ENCODE measurements around the gene CA10. TPM values are rescaled to one million over a fixed set of nuclear protein-coding genes. Genes with fewer than 3 reads are reported as not detected.

Gene CA10
- total and polyA plus RNA-seq, 2 of the 4 experiments (the other 2 are of a cell fraction) = not detected

DNA sequence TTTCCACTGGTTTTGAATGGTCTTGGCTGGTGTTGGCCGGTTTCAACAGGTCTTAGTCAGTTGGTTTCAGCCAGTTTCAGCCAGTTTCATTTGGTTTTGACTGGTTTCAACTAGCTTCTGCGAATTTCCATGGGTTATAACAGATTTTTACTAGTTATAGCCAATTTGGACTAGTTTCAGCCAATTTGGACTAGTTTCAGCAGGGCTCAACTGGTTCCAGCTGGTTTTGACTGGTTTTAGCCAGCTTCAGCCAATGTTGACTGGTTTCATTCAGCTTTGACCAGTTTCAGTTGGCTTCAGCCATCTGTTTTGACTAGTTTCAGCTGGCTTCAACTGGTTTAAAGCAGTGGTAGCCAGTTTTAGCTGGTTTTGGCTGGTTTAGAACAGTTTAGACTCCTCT lies 465.6 kb downstream of the CA10 start:
- Histone ChIP-seq H3K4me2 (ENCODE audit: low read depth, low read length) (no peak overlapping the region), H3K9me3 (ENCODE audit: control insufficient read depth, insufficient read depth, low read length) (peaks cover 11% of the 10 kb centered on the region), H3K36me3 (ENCODE audit: control insufficient read depth, insufficient read depth, low read length) (no peaks in the 10 kb centered on the region), H3K79me1 (ENCODE audit: low read depth in 1 of 2, low read length in 2 of 2) (no peaks in the 10 kb centered on the region), H4K20me1 (ENCODE audit: insufficient read depth, low read length) (no peaks in the 10 kb centered on the region), H3K23ac (ENCODE audit: low read depth, low read length) (no peak overlapping the region), H4K5ac (ENCODE audit: low read depth, low read length) (no peak overlapping the region), H3K56ac (ENCODE audit: extremely low read depth, insufficient read depth, low read length) (no peak overlapping the region), H3K4ac (ENCODE audit: low read depth, low read length) (no peak overlapping the region), H2BK5ac (ENCODE audit: low read depth, low read length, poor library complexity, severe bottlenecking) (no peak overlapping the region), H2AK9ac (replicated peaks; ENCODE audit: low read depth, low read length, poor library complexity) (no peak overlapping the region), H4K91ac (ENCODE audit: insufficient read depth, low read depth, low read length) (no peak overlapping the region), H3K9ac (ENCODE audit: low read depth, low read length) (no peak overlapping the region), H3K27ac (ENCODE audit: insufficient read depth, low read length) (no peak overlapping the region), H2AK5ac (ENCODE audit: low read depth, low read length) (no peak overlapping the region), H2AFZ (replicated peaks; ENCODE audit: low read length, poor library complexity) (no peak overlapping the region), H3K27me3 (ENCODE audit: control insufficient read depth, insufficient read depth, low read length) (no peaks in the 10 kb centered on the region), H3K14ac (replicated peaks; ENCODE audit: low read depth, low read length) (no peak overlapping the region), H3K4me1 (ENCODE audit: control insufficient read depth, insufficient read depth, low read length) (no peaks in the 10 kb centered on the region), H3K18ac (ENCODE audit: low read depth, low read length) (no peak overlapping the region), H4K8ac (ENCODE audit: low read depth in 2 of 2, low read length in 2 of 2) (no peak overlapping the region), H2BK20ac (ENCODE audit: low read depth, low read length) (no peak overlapping the region), H3K9me1 (ENCODE audit: insufficient read depth, low read length) (no peaks in the 10 kb centered on the region), H3K4me3 (ENCODE audit: insufficient read depth, low read depth, low read length) (no peak overlapping the region), H2BK15ac (ENCODE audit: low read depth, low read length) (no peak overlapping the region), H2BK120ac (ENCODE audit: low read depth, low read length) (no peak overlapping the region)
- dilution Hi-C loops (cut with HindIII; ENCODE audit: low sequenced_read_pairs, unreplicated experiment) (no loop called here), intact Hi-C loops (cut with micrococcal nuclease) (no loop called here), in situ Hi-C loops (cut with MboI; ENCODE audit: low sequenced_read_pairs) (no loop called here)
- ATAC-seq (ENCODE audit: low read depth) (no peak), DNase-seq (no peak)
- ChIA-PET CTCF (no interaction called here), POLR2A (ENCODE audit: unreplicated experiment) (no interaction called here)
- 0% methylated on average over 1 of the region's 2 CpGs; no CpG with 5 or more reads in 1 of the 2 experiments for WGBS, 2 experiments (ENCODE audit: extremely low coverage in 2 of 2, insufficient read length in 1 of 2)
- no TSS peak for BruUV-seq (replicated peaks)
- TF ChIP-seq SMC3 (IDR thresholded peaks at IDR 0.05; ENCODE audit: low read depth, low read length) (no peak), RCOR1 (IDR thresholded peaks at IDR 0.05; ENCODE audit: insufficient replicate concordance, low read length) (no peak), BHLHE40 (IDR thresholded peaks at IDR 0.05; ENCODE audit: low read depth, low read length) (no peak), NFE2L2 (IDR thresholded peaks at IDR 0.05; ENCODE audit: low read depth, low read length) (no peak), CEBPB (IDR thresholded peaks at IDR 0.05; ENCODE audit: low read depth, low read length) (no peak), POLR2A (IDR thresholded peaks at IDR 0.05; ENCODE audit: low read depth, low read length) (no peak), FOS (IDR thresholded peaks at IDR 0.05; ENCODE audit: low read depth, low read length) (no peak), MAFK (IDR thresholded peaks at IDR 0.05; ENCODE audit: low read depth, low read length) (no peak), MAZ (IDR thresholded peaks at IDR 0.05; ENCODE audit: borderline replicate concordance, low read depth, low read length) (no peak), CHD1 (IDR thresholded peaks at IDR 0.05; ENCODE audit: low read depth, low read length) (no peak), RAD21 (IDR thresholded peaks at IDR 0.05; ENCODE audit: low read length) (no peak), RFX5 (IDR thresholded peaks at IDR 0.05; ENCODE audit: low read depth, low read length) (no peak)
- TF ChIP-seq, protein P1, sequence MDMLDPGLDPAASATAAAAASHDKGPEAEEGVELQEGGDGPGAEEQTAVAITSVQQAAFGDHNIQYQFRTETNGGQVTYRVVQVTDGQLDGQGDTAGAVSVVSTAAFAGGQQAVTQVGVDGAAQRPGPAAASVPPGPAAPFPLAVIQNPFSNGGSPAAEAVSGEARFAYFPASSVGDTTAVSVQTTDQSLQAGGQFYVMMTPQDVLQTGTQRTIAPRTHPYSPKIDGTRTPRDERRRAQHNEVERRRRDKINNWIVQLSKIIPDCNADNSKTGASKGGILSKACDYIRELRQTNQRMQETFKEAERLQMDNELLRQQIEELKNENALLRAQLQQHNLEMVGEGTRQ (IDR thresholded peaks at IDR 0.05; ENCODE audit: low read depth, low read length) = no peak
- TF ChIP-seq, protein P2, sequence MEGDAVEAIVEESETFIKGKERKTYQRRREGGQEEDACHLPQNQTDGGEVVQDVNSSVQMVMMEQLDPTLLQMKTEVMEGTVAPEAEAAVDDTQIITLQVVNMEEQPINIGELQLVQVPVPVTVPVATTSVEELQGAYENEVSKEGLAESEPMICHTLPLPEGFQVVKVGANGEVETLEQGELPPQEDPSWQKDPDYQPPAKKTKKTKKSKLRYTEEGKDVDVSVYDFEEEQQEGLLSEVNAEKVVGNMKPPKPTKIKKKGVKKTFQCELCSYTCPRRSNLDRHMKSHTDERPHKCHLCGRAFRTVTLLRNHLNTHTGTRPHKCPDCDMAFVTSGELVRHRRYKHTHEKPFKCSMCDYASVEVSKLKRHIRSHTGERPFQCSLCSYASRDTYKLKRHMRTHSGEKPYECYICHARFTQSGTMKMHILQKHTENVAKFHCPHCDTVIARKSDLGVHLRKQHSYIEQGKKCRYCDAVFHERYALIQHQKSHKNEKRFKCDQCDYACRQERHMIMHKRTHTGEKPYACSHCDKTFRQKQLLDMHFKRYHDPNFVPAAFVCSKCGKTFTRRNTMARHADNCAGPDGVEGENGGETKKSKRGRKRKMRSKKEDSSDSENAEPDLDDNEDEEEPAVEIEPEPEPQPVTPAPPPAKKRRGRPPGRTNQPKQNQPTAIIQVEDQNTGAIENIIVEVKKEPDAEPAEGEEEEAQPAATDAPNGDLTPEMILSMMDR (conservative IDR thresholded peaks at IDR 0.05; ENCODE audit: low read depth, low read length) = no peak
- TF ChIP-seq, protein P3, sequence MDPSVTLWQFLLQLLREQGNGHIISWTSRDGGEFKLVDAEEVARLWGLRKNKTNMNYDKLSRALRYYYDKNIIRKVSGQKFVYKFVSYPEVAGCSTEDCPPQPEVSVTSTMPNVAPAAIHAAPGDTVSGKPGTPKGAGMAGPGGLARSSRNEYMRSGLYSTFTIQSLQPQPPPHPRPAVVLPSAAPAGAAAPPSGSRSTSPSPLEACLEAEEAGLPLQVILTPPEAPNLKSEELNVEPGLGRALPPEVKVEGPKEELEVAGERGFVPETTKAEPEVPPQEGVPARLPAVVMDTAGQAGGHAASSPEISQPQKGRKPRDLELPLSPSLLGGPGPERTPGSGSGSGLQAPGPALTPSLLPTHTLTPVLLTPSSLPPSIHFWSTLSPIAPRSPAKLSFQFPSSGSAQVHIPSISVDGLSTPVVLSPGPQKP (IDR thresholded peaks at IDR 0.05; ENCODE audit: borderline replicate concordance, low read depth, low read length) = no peak
